Fibroblast of pulmonary artery (primary cell): ENCODE measurements around the gene KRT3.

Experiments used
- DNase-seq: peaks from one replicate; pipeline ENCODE4 v3.0.0-alpha.2; 2010; ENCODE audit warnings: low read depth
- H3K4me3 ChIP-seq: replicated peaks from 2 replicates; pipeline ENCODE4 v1.5.1; 2011; ENCODE audit warnings: low read depth, mild to moderate bottlenecking, control low read depth, low read length, moderate library complexity
- CTCF ChIP-seq: IDR thresholded peaks from 2 replicates; pipeline ENCODE4 v1.5.1; 2011; ENCODE audit warnings: mild to moderate bottlenecking, control low read depth, low read length, inconsistent platforms; ENCODE audit errors: missing control alignments

The KRT3 gene

GRCh38 chr12:52812749-52813148, 16.8 kb upstream of the KRT3 start:
- no peak for TF ChIP-seq CTCF
- no peak overlapping the region for H3K4me3 ChIP-seq
- DNase-seq, result no peak

- no peak for TF ChIP-seq CTCF
- H3K4me3 ChIP-seq, result no peak overlapping the region
- DNase-seq, result no peak
Observed at GRCh38 chr12:52812073-52812400, 16.1 kb upstream of the KRT3 start.

GRCh38 chr12:52811191-52812072, 15.5 kb upstream of the KRT3 start:
- no peak overlapping the region for H3K4me3 ChIP-seq
- TF ChIP-seq CTCF, result no peak
- no peak for DNase-seq

- DNase-seq, result no peak
- H3K4me3 ChIP-seq, result no peak overlapping the region
- no peak for TF ChIP-seq CTCF
Observed at GRCh38 chr12:52810554-52810953, 14.6 kb upstream of the KRT3 start.

- DNase-seq, result no peak
- no peak for TF ChIP-seq CTCF
- H3K4me3 ChIP-seq, result no peak overlapping the region
Observed at GRCh38 chr12:52809166-52809565, 13.2 kb upstream of the KRT3 start.

- TF ChIP-seq CTCF, result no peak
- DNase-seq, result no peak
- H3K4me3 ChIP-seq, result no peak overlapping the region
Observed at GRCh38 chr12:52808573-52809160, 12.8 kb upstream of the KRT3 start.
